BJ (cell line): ENCODE results near the gene CD79A. TPM values are rescaled to one million over a fixed set of nuclear protein-coding genes. Genes with fewer than 3 reads are reported as not detected.

Experiments used
- CTCF ChIA-PET: fragments of 350-600 bp; formaldehyde crosslinking; extraction: SDS; loops from one replicate; lab custom pipeline; 2021; ENCODE audit warnings: antibody characterized with exemption, inconsistent platforms; lab: Yijun Ruan, JAX
- POLR2A ChIA-PET: fragments of 300-600 bp; sonication (Branson Sonifier 250); formaldehyde crosslinking; extraction: SDS; loops from one replicate; lab custom pipeline; 2021; ENCODE audit warnings: antibody characterized with exemption; lab: Charles Lee
- DNase-seq: peaks from one replicate; pipeline ENCODE4 v3.0.0-alpha.2; 2011; ENCODE audit warnings: low read depth
- H3K27me3 ChIP-seq: 2 replicates; pipeline ENCODE4 v1.6.0; 2011; ENCODE audit warnings: low read length; ENCODE audit not compliant: control insufficient read depth, insufficient read depth
- H3K36me3 ChIP-seq: 2 replicates; pipeline ENCODE4 v1.5.1; 2011; ENCODE audit warnings: low read length; ENCODE audit not compliant: control insufficient read depth, insufficient read depth
- H3K4me3 ChIP-seq: 2 replicates; pipeline ENCODE4 v1.5.1; 2011; ENCODE audit warnings: low read depth, mild to moderate bottlenecking, control low read depth, low read length
- polyA plus RNA-seq: library from polyadenylated mRNA; depleted of rRNA; stranded (reverse); fragments of >200 nt; gene quantifications from 2 replicates; pipeline ENCODE4 v1.2.3, GENCODE V29; 2011
- TF ChIP-seq, protein P1 (sequence below): IDR thresholded peaks from 2 replicates; pipeline ENCODE4 v1.5.1; 2011; ENCODE audit warnings: low read depth, mild to moderate bottlenecking, control low read depth, inconsistent platforms, low read length, moderate library complexity; ENCODE audit not compliant: insufficient read depth

The CD79A gene
- polyA plus RNA-seq, 1 experiment: 0.37 TPM

- CTCF ChIA-PET: interaction anchor here (1.0 to 1.4 kb wide), 2 partner anchors 22 to 25 kb away, joined by 3 to 4 read pairs; no protein-coding TSS in a partner anchor
- no peak for DNase-seq
- H3K4me3 ChIP-seq: no peak overlapping the region
- POLR2A ChIA-PET: no interaction called here
- TF ChIP-seq, protein P1, sequence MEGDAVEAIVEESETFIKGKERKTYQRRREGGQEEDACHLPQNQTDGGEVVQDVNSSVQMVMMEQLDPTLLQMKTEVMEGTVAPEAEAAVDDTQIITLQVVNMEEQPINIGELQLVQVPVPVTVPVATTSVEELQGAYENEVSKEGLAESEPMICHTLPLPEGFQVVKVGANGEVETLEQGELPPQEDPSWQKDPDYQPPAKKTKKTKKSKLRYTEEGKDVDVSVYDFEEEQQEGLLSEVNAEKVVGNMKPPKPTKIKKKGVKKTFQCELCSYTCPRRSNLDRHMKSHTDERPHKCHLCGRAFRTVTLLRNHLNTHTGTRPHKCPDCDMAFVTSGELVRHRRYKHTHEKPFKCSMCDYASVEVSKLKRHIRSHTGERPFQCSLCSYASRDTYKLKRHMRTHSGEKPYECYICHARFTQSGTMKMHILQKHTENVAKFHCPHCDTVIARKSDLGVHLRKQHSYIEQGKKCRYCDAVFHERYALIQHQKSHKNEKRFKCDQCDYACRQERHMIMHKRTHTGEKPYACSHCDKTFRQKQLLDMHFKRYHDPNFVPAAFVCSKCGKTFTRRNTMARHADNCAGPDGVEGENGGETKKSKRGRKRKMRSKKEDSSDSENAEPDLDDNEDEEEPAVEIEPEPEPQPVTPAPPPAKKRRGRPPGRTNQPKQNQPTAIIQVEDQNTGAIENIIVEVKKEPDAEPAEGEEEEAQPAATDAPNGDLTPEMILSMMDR: no peak
- H3K36me3 ChIP-seq: peaks cover 17% of the 10 kb centered on the region
- H3K27me3 ChIP-seq: peaks cover 19% of the 10 kb centered on the region
Measured at GRCh38 chr19:41908724-41909464, 31.8 kb downstream of the CD79A start.

DNA sequence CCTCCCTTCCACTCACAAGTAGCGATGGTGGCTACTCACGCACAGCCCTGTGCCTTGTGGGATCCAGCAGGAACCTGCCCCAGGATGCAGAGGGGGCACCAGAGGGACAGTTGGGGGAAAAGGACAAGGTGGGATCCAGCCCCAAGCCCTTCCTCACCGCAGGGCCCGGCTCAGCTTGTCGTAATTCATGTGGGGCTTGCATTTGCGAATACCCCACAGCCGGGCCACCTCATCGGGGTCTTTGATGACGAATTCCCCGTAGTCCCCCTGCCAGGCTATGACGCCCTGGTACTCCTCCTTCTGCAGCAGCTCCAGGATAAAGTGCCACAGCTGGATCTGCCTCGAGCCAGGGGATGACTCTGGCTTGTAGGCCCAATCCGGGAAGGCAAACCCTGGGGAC, 32.6 kb downstream of the CD79A start:
- TF ChIP-seq, protein P1: no peak
- POLR2A ChIA-PET: no interaction called here
- Histone ChIP-seq H3K36me3 (peaks cover 9% of the 10 kb centered on the region), H3K27me3 (peaks cover 23% of the 10 kb centered on the region), H3K4me3 (no peak overlapping the region)
- DNase-seq: no peak
- CTCF ChIA-PET: no interaction called here

- ChIA-PET POLR2A (no interaction called here), CTCF (no interaction called here)
- no peak for DNase-seq
- TF ChIP-seq, protein P1: no peak
- H3K27me3 ChIP-seq: peaks cover 26% of the 10 kb centered on the region
- peaks cover 3% of the 10 kb centered on the region for H3K36me3 ChIP-seq
- H3K4me3 ChIP-seq: no peak overlapping the region
Measured at GRCh38 chr19:41910240-41910991, 33.3 kb downstream of the CD79A start.

DNA sequence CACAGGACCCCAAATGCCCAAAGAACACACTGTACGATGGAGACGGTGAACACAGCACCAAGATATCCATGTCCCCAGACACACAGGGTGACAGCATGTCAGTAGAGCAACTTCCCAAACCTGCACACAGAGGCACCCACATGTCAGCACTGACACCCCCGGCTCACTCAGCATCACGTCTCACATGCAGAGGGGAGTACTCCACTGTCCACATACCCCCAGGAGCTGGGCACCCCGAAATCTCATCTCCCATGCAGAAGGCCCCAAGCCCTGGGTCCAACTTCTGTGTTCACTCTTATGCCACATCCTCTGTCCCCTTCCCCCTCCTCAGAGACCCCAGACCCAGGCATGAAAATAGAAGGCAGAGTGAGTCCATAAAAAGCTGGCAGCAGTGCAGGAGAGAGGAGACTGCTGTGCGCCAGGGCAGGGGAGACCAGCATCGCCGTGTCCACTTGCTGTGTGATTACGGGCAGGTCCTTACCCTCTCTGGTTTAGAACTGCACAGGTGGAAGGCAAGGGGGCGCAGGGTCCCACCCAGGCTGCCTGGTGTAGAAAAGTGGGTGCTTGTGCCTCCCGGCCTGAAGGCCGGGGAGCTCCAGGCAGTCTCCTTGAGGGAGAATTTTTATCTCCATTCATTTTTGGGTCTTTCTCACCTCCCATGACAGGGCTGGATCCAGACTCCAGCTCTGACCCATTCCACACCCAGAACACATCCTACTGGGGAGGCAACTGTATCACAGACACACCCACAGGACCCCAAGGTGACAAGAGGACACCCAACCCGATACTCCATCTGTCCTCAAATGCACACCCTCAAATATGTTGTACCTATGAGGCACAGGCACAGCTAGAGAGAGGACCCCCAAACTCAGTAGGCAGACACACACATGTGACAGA, 34.2 kb downstream of the CD79A start:
- POLR2A ChIA-PET: no interaction called here
- Histone ChIP-seq H3K27me3 (peaks cover 32% of the 10 kb centered on the region), H3K36me3 (peaks cover 1% of the 10 kb centered on the region), H3K4me3 (no peak overlapping the region)
- TF ChIP-seq, protein P1: no peak
- CTCF ChIA-PET: no interaction called here
- DNase-seq: no peak
